ENCODE results near the gene GPR15LG. TPM values are rescaled to one million over a fixed set of nuclear protein-coding genes. Genes with fewer than 3 reads are reported as not detected.
"Not testable (repeated sequence)": the region's sequence is repeated elsewhere in the genome, so short reads cannot be mapped to it uniquely, and the experiment has no call there.

The GPR15LG gene
- total and polyA plus RNA-seq, 2 donors (not counting 3 experiments of a cell fraction or from before 2014, with no cell fraction given) = not detected

- H4K20me1 ChIP-seq (replicated peaks; ENCODE audit: control insufficient read depth, extremely low read depth, insufficient read depth, low read length); H2AFZ ChIP-seq (ENCODE audit: low read depth, low read length); H3K9ac ChIP-seq (replicated peaks; ENCODE audit: extremely low read depth, insufficient read depth, low read length); H3K4me1 ChIP-seq (ENCODE audit: control insufficient read depth, extremely low read depth, insufficient read depth, low read length); H3K27me3 ChIP-seq (ENCODE audit: control insufficient read depth in 2 of 2, insufficient read depth in 2 of 2, low read length in 2 of 2); H3K36me3 ChIP-seq (ENCODE audit: control insufficient read depth in 2 of 2, extremely low read depth in 1 of 2, insufficient read depth in 2 of 2, low read length in 2 of 2); DNase-seq (ENCODE audit: low read depth, low spot score); dilution Hi-C loops (cut with MboI; ENCODE audit: extremely low pct_ligation_motif_present, low sequenced_read_pairs); H3K4me2 ChIP-seq (ENCODE audit: insufficient read depth, low read length); FAIRE-seq; BruUV-seq (replicated peaks); H3K79me2 ChIP-seq (ENCODE audit: control insufficient read depth, insufficient read depth, low read length); H3K9me3 ChIP-seq (replicated peaks; ENCODE audit: control insufficient read depth, insufficient read depth, low read length); H3K4me3 ChIP-seq (replicated peaks in 1 of 3; ENCODE audit: insufficient read depth in 1 of 3, low read depth in 1 of 3, low read length in 3 of 3); POLR2A ChIA-PET; H3K27ac ChIP-seq (ENCODE audit: insufficient read depth, low read depth, low read length); H3K9me1 ChIP-seq (replicated peaks; ENCODE audit: control insufficient read depth, extremely low read depth, insufficient read depth, low read length): not testable (repeated sequence)
- intact Hi-C loops (cut with micrococcal nuclease) = loop anchor here (2.0 kb wide), 1 partner anchor 79 kb away; no protein-coding TSS in a partner anchor
- TF ChIP-seq CTCF (IDR thresholded peaks at IDR 0.05; ENCODE audit: extremely low read depth in 1 of 2, insufficient read depth in 1 of 2, low read depth in 1 of 2, low read length in 2 of 2) = peak in 1 of 2 donors; percentile 9
- CTCF ChIA-PET = interaction anchor here (0.8 to 1.5 kb wide), 4 partner anchors 11 to 99 kb away, joined by 3 read pairs; no protein-coding TSS in a partner anchor
These were observed 47.5 kb upstream of the GPR15LG start for GRCh38 chr10:84125910-84126784.

GRCh38 chr10:84126785-84127167 lies 46.8 kb upstream of the GPR15LG start:
- no TSS peak for BruUV-seq (replicated peaks)
- intact Hi-C loops (cut with micrococcal nuclease) = loop anchor here (2.0 kb wide), 1 partner anchor 78 kb away; no protein-coding TSS in a partner anchor
- H3K4me3 ChIP-seq (replicated peaks in 1 of 3; ENCODE audit: insufficient read depth in 1 of 3, low read depth in 1 of 3, low read length in 3 of 3) = no peak overlapping the region
- H3K36me3 ChIP-seq (ENCODE audit: control insufficient read depth in 2 of 2, extremely low read depth in 1 of 2, insufficient read depth in 2 of 2, low read length in 2 of 2) = no peaks in the 10 kb centered on the region
- H3K27me3 ChIP-seq (ENCODE audit: control insufficient read depth in 2 of 2, insufficient read depth in 2 of 2, low read length in 2 of 2) = no peaks in the 10 kb centered on the region
- POLR2A ChIA-PET = no interaction called here
- H2AFZ ChIP-seq (ENCODE audit: low read depth, low read length) = no peak overlapping the region
- dilution Hi-C loops (cut with MboI; ENCODE audit: extremely low pct_ligation_motif_present, low sequenced_read_pairs) = no loop called here
- CTCF ChIA-PET = interaction anchor here (0.8 to 1.5 kb wide), 4 partner anchors 11 to 100 kb away, joined by 3 read pairs; no protein-coding TSS in a partner anchor
- DNase-seq (ENCODE audit: low read depth, low spot score) (no peak), FAIRE-seq (no peak)
- H3K9me1 ChIP-seq (replicated peaks; ENCODE audit: control insufficient read depth, extremely low read depth, insufficient read depth, low read length) = no peaks in the 10 kb centered on the region
- TF ChIP-seq EZH2 (IDR thresholded peaks at IDR 0.05; ENCODE audit: borderline replicate concordance, low read depth, low read length, severe bottlenecking) = no peak
- TF ChIP-seq GATA2 (IDR thresholded peaks at IDR 0.05; ENCODE audit: insufficient read depth, insufficient read length, low read depth, low read length) = no peak
- TF ChIP-seq JUN (IDR thresholded peaks at IDR 0.05; ENCODE audit: borderline replicate concordance, insufficient read depth, insufficient read length, low read depth) = no peak
- no peak for TF ChIP-seq CTCF (IDR thresholded peaks at IDR 0.05; ENCODE audit: extremely low read depth in 1 of 2, insufficient read depth in 1 of 2, low read depth in 1 of 2, low read length in 2 of 2)
- TF ChIP-seq POLR2A (IDR thresholded peaks at IDR 0.05; ENCODE audit: low read depth, low read length) = no peak
- no peaks in the 10 kb centered on the region for H4K20me1 ChIP-seq (replicated peaks; ENCODE audit: control insufficient read depth, extremely low read depth, insufficient read depth, low read length)
- H3K79me2 ChIP-seq (ENCODE audit: control insufficient read depth, insufficient read depth, low read length) = no peaks in the 10 kb centered on the region
- H3K9me3 ChIP-seq (replicated peaks; ENCODE audit: control insufficient read depth, insufficient read depth, low read length) = no peaks in the 10 kb centered on the region
- H3K4me1 ChIP-seq (ENCODE audit: control insufficient read depth, extremely low read depth, insufficient read depth, low read length) = no peaks in the 10 kb centered on the region
- H3K27ac ChIP-seq (ENCODE audit: insufficient read depth, low read depth, low read length) = no peak overlapping the region
- H3K9ac ChIP-seq (replicated peaks; ENCODE audit: extremely low read depth, insufficient read depth, low read length) = no peak overlapping the region
- no peak overlapping the region for H3K4me2 ChIP-seq (ENCODE audit: insufficient read depth, low read length)

Data from endothelial cell of umbilical vein (primary cell).